Caki2 (cell line): ENCODE results near the gene GMPR2. TPM values are rescaled to one million over a fixed set of nuclear protein-coding genes. Genes with fewer than 3 reads are reported as not detected.

Experiments used
- DNase-seq: peaks from one replicate; pipeline ENCODE4 v3.0.0-alpha.2; 2015; ENCODE audit warnings: low read depth
- in situ Hi-C: cut with HindIII; loops from 2 replicates; pipeline ENCODE4 v1.10.0; 2016; ENCODE audit warnings: low sequenced_read_pairs, low pct_unique_long_range_greater_than_20kb, mixed read lengths
- total RNA-seq: library from RNA; depleted of rRNA; stranded (reverse); fragments of >200 nt; shearing (Covaris generic); gene quantifications from 2 replicates; pipeline ENCODE4 v1.2.3, GENCODE V29; 2014; ENCODE audit warnings: low replicate concordance

The GMPR2 gene
- total RNA-seq, 1 experiment from 2014 or later = 57.8 TPM

GRCh38 chr14:24258548-24259265 is 26.0 kb downstream of the GMPR2 start:
- in situ Hi-C loops = no loop called here
- DNase-seq = no peak

- in situ Hi-C loops = no loop called here
- DNase-seq = no peak
Measured at GRCh38 chr14:24259282-24260025, 26.7 kb downstream of the GMPR2 start.

- no peak for DNase-seq
- in situ Hi-C loops = no loop called here
Measured at GRCh38 chr14:24260026-24260779, 27.5 kb downstream of the GMPR2 start.

DNA sequence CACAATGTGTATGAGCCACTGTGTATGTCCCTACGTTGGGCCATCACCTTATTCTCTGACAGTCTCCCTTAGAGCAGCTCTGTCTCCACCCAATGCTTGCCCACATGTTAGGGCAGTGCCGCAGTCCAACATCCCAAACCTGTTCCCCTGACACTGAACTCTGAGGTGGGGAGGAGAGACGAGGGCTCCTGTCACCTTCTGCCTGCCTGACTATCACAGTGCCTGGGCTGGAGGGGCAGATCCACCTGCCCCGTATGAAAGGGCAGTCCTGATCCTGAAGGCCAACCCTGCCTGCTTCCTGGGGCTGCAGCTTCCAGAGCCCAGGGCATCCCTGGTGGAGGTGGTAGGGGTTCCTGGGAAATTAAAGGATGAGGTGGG is 28.0 kb downstream of the GMPR2 start:
- in situ Hi-C loops = no loop called here
- DNase-seq = no peak

DNA sequence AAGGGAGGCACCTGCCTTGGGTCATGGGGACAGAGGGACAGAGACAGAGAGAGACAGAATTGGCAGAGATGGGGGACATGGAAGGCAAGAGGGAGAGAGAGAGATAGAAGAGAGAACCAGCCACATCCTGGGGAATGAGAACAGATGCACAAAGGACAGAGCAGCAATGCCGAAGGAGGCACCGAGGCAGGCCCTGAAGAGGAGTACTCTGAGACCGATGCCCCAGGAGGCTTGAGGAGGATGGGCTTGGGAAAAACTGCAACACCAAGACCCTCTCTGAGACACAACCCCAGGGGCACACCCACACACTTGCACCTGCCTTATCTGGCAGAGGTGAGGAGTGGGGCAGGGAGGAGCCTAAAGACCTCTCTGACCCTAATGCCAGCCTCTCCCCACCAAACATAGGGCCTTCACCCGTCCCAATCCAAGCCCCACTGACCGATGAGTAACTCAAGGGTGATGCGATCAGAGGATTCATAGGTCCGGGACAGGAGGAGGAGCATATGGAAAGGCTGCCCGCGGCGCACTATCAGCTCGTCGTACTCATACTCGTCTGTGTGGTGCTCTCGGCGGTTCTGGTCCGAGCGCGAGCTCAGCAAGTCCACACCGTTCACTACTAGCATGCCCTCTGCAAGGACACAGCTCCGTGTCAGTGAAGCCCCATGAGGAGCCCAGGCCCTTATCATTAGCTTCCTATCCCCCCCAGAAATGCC is 28.7 kb downstream of the GMPR2 start:
- in situ Hi-C loops = no loop called here
- no peak for DNase-seq

DNA sequence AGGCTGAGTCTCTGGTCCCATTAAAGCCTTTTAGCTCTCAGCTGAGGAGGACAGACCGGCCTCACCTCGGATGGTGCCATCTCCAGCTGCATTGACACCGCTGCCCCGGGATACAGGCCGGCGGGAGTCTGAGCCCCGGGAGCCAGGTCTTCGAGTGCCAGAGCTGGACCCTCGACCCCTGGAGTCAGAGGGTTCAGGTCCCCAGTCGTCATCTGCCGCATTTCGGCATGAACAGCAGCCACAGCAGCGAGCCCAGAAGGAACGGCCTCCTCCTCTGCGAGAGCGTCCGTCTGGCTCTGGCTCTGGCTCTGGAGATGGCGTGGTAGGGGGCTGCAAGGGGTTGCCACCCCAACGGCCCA is 29.2 kb downstream of the GMPR2 start:
- in situ Hi-C loops = no loop called here
- DNase-seq = no peak

GRCh38 chr14:24262821-24263733 is 30.3 kb downstream of the GMPR2 start, which contains the start of gene TGM1:
TSS of gene TGM1 (minus strand) at chr14:24263177. CDS start at chr14:24262352, 825 bp downstream.
- in situ Hi-C loops = no loop called here
- DNase-seq = no peak

GRCh38 chr14:24263848-24264247 is 31.1 kb downstream of the GMPR2 start:
- in situ Hi-C loops = no loop called here
- DNase-seq = no peak

DNA sequence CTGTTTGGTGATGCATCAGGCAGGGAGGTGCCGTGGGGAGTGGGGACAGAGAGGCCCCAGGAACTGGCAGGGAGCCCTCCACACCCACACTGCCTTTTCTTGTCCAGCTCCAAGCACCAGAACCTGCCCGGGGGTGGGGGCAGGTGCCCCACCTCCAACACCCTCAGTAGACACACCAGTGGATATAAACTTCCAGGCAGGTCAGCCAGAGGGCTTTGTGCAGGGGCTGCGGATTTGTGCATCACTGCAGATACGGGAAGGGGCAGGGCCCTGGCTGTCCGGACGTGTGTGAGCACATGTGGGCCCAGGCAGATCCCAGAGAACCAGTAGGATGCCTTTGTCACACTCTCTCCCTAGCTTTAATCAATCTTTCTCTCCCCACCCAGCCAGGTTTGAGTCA is 31.6 kb downstream of the GMPR2 start:
- DNase-seq = no peak
- in situ Hi-C loops = no loop called here

DNA sequence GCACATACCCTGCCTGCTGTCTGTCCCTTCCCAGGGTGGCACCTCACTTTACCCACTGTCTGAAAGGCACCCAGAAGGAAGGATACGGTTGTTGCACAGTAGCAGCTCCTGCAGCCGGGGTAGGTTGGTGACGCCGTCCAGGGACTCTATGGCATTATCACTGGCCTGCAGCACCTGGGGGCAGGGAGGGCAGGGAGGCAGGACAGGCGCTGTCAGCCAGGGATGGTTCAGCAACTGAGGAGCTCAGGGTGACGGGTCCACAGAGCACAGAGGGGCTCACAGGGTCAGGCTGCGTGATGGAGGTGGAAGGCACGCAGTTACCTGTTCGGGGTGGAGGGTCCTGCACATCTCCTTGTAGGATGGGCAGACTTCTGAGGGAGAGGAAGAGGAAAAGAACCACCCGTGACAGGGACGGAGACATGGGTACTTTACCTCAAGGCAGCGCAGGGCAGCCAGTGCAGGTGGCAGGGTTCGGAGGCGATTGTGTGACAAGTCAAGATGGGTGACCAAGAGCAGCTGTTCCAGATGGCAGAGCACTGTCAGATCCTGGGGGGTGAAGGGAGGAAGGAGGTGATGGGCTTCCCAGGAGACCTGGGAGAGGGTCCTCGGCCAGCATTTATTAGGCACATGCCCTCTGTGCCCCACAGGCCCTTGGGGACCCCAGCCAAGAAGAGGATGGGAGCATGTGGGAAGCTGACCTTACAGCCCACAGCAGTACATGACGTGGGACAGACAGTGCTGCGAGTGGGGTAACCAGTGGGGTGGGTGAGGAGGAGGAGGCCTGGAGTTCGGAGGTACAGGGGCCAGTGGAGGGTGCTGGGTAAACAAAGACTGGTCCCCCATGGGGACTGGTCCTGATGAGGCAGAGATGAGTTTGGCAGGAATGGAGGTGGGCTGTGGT is 33.9 kb downstream of the GMPR2 start:
- in situ Hi-C loops = no loop called here
- DNase-seq = no peak

- DNase-seq = no peak
- in situ Hi-C loops = no loop called here
Measured at GRCh38 chr14:24267516-24267915, 34.8 kb downstream of the GMPR2 start.

DNA sequence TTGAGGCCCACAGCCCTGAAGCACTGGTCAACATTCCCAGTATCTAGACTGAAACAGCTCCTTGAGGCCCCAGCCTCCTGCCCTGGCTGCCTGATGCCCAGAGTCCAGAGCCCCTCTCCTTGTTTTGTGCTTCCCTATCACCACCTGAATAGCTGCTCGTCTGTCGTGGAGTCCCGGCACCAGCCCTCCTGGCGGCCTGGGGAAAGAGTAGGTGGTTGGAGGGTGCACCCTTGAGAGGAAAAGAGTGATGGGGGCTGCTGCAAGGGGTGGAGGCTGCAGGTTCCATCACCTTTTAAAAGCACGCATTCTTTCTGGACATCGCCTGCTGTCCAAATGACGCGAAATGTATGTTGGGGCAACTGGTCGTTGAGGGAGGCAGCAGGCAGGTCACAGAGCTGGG is 35.5 kb downstream of the GMPR2 start:
- no peak for DNase-seq
- in situ Hi-C loops = no loop called here

DNA sequence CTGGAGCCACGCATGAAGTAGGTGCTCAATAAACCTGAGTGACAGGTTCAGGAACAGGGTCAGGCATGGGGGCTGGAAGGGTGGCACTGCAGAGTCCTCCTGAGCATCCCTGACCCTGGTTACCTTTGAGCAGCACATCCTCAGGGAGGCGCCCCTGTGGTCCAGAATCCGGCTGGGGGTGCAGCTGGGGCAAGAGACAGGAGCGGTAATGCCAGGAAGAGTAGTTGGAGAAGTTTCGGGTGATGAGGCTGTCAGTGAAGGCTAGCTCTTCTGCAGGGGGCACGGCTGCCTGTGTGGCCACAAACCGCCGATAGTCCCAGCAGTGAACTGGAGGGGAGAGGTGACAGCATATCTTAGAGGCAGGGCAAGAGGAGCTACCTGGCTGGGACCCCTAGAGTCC is 36.6 kb downstream of the GMPR2 start:
- DNase-seq = no peak
- in situ Hi-C loops = no loop called here

- no peak for DNase-seq
- in situ Hi-C loops = no loop called here
Measured at GRCh38 chr14:24269910-24270536, 37.3 kb downstream of the GMPR2 start.

DNA sequence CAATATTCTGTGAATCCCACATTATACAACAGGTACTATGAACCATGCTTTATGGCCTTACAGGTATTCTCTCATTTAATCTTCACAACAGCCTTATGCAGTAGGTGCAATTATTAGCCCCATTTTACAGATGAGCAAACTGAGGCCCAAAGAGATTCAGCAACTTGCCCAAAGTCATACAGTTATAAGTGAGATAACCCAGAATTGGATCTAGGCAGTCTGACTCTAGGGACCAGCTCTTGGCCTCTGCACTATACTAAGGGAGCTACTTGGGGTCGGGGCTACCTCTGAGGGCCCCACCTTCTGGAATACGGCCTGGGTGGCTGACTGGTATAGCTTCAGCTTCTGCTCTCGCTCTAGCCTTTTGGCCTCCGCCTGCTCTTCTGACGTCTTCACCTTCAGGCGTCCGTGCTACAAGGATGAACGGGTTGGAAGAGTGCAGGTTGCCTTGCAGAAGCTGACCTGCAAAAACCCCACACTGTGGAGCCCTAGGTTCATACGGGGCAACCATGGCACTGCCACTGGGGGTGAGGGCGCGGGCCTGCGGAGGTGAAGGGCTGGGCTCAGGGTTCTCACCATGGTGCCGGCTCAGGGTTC is 37.9 kb downstream of the GMPR2 start:
- DNase-seq = peak; percentile 63
- in situ Hi-C loops = no loop called here
